HepG2 (cell line): ENCODE measurements around the gene OSBPL8. TPM values are rescaled to one million over a fixed set of nuclear protein-coding genes. Genes with fewer than 3 reads are reported as not detected.

Experiments used
- CHCHD3 ChIP-seq: sonication (generic); formaldehyde crosslinking; IDR thresholded peaks from 2 replicates; pipeline ENCODE4 v1.8.0; 2022; ENCODE audit warnings: mild to moderate bottlenecking, missing genetic modification reagents, moderate library complexity
- DBP ChIP-seq: sonication (generic); formaldehyde crosslinking; IDR thresholded peaks from 2 replicates; pipeline ENCODE4 v1.4.0; 2020; ENCODE audit warnings: missing genetic modification reagents; ENCODE audit errors: not compliant biosample characterization
- ELF1 ChIP-seq: sonication (generic); formaldehyde crosslinking; IDR thresholded peaks from 2 replicates; pipeline ENCODE4 v1.4.0; 2020; ENCODE audit warnings: missing genetic modification reagents
- FOSL2 ChIP-seq: sonication (generic); formaldehyde crosslinking; IDR thresholded peaks from 2 replicates; pipeline ENCODE4 v1.4.0; 2020; ENCODE audit warnings: missing genetic modification reagents
- FOXK2 ChIP-seq: fragments of 450-650 bp; IDR thresholded peaks from 2 replicates; pipeline ENCODE4 v1.6.1; 2016
- NCOA5 ChIP-seq: sonication (generic); formaldehyde crosslinking; IDR thresholded peaks from 2 replicates; pipeline ENCODE4 v1.4.0; 2020; ENCODE audit warnings: missing genetic modification reagents
- RFX5 ChIP-seq: IDR thresholded peaks from 2 replicates; pipeline ENCODE4 v1.6.1; 2011; ENCODE audit warnings: low read depth, low read length, improper control_type of control experiment
- SP2 ChIP-seq: sonication (generic); formaldehyde crosslinking; IDR thresholded peaks from 2 replicates; pipeline ENCODE4 v1.5.1; 2020; ENCODE audit warnings: mild to moderate bottlenecking, missing genetic modification reagents
- SRSF4 ChIP-seq: fragments of 200-400 bp; formaldehyde crosslinking; IDR thresholded peaks from one replicate; pipeline ENCODE4 v1.6.1; 2018; ENCODE audit warnings: mild to moderate bottlenecking, low read depth, low read length, moderate library complexity; ENCODE audit not compliant: poor library complexity, severe bottlenecking
- THRA ChIP-seq: sonication (generic); formaldehyde crosslinking; IDR thresholded peaks from 2 replicates; pipeline ENCODE4 v1.4.0; 2020; ENCODE audit warnings: missing genetic modification reagents, borderline replicate concordance
- TP53 ChIP-seq: sonication (generic); formaldehyde crosslinking; conservative IDR thresholded peaks from 2 replicates; pipeline ENCODE4 v1.4.0; 2020; ENCODE audit warnings: missing genetic modification reagents
- TRIM24 ChIP-seq: sonication (generic); formaldehyde crosslinking; IDR thresholded peaks from 2 replicates; pipeline ENCODE4 v1.8.0; 2022; ENCODE audit warnings: mild to moderate bottlenecking, missing genetic modification reagents
- ZFP36 ChIP-seq: fragments of 150-350 bp; IDR thresholded peaks from 2 replicates; pipeline ENCODE4 v1.6.1; 2018; ENCODE audit warnings: borderline replicate concordance, low read length, low read depth; ENCODE audit not compliant: partially characterized antibody
- ZHX1 ChIP-seq: sonication (generic); formaldehyde crosslinking; IDR thresholded peaks from 2 replicates; pipeline ENCODE4 v1.8.1; 2022; ENCODE audit warnings: low read depth, mild to moderate bottlenecking, missing genetic modification reagents
- ZMAT3 ChIP-seq: sonication (generic); formaldehyde crosslinking; conservative IDR thresholded peaks from 2 replicates; pipeline ENCODE4 v1.7.0; 2021; ENCODE audit warnings: missing genetic modification reagents
- ZNF225 ChIP-seq: sonication (generic); formaldehyde crosslinking; IDR thresholded peaks from 2 replicates; pipeline ENCODE4 v1.4.0; 2020; ENCODE audit warnings: mild to moderate bottlenecking, missing genetic modification reagents
- ZNF280D ChIP-seq: sonication (generic); formaldehyde crosslinking; IDR thresholded peaks from 2 replicates; pipeline ENCODE4 v1.5.1; 2020; ENCODE audit warnings: mild to moderate bottlenecking, missing genetic modification reagents
- ZNF431 ChIP-seq: sonication (generic); formaldehyde crosslinking; IDR thresholded peaks from 2 replicates; pipeline ENCODE4 v1.9.0; 2022; ENCODE audit warnings: missing genetic modification reagents, low read depth, mild to moderate bottlenecking, borderline replicate concordance
- ZNF589 ChIP-seq: sonication (generic); formaldehyde crosslinking; conservative IDR thresholded peaks from 2 replicates; pipeline ENCODE4 v1.8.0; 2022; ENCODE audit warnings: mild to moderate bottlenecking, moderate library complexity, missing genetic modification reagents
- ZNF768 ChIP-seq: sonication (generic); formaldehyde crosslinking; IDR thresholded peaks from 2 replicates; pipeline ENCODE4 v1.4.0; 2020; ENCODE audit warnings: missing genetic modification reagents
- polyA plus RNA-seq, 8 experiments: library from polyadenylated mRNA; depleted of rRNA in 3 of 8; stranded (reverse) in 7 of 8; unstranded in 1 of 8; fragments of >200 nt; fragmentation: Illumina TruSeq in 4 of 8; extraction: Trizol in 4 of 8; gene quantifications; 2 replicates each; pipeline versions ENCODE4 v1.2.1 to v1.2.3, GENCODE V29; 2011 to 2016; ENCODE audit warnings: low read depth in 4 of 8, missing spikeins in 1 of 8, mixed read lengths in 1 of 8; ENCODE audit not compliant: insufficient read depth in 1 of 8
- total RNA-seq, 5 experiments: library from RNA; depleted of rRNA; stranded (reverse); fragments of >200 nt; fragmentation: Illumina TruSeq; extraction: Trizol; gene quantifications; 2 replicates each; pipeline ENCODE4 v1.2.3, GENCODE V29; 2016; ENCODE audit warnings: low read depth in 1 of 5

The OSBPL8 gene
- total and polyA plus RNA-seq, 2 of the 13 experiments (the other 11 are each of a cell fraction or from before 2014, with no cell fraction given) = 11.0 to 33.9 TPM

- TF ChIP-seq NCOA5 (CRISPR knock-in tag) = no peak
- 0 out of 2 replicates have a peak, but pooled peaks have one; percentile 27 for TF ChIP-seq ZMAT3
- no peak for TF ChIP-seq THRA (CRISPR knock-in tag)
- peak; percentile 54; the same call in 1 of the 2 replicates for TF ChIP-seq ZNF768 (CRISPR knock-in tag)
- TF ChIP-seq SP2 (CRISPR knock-in tag) = peak; percentile 89
- no peak for TF ChIP-seq SRSF4
- TF ChIP-seq ZFP36 = no peak
- TF ChIP-seq DBP = no peak
- TF ChIP-seq FOSL2 (CRISPR knock-in tag) = 0 out of 2 replicates have a peak, but pooled peaks have one; percentile 32
- TF ChIP-seq ZNF280D (CRISPR knock-in tag) = no peak
- peak; percentile 71; the same call in 1 of the 2 replicates for TF ChIP-seq TP53
- TF ChIP-seq ELF1 (CRISPR knock-in tag) = peak; percentile 94
- no peak for TF ChIP-seq TRIM24 (CRISPR knock-in tag)
- no peak for TF ChIP-seq ZNF589 (CRISPR knock-in tag)
- TF ChIP-seq ZNF431 = no peak
- TF ChIP-seq FOXK2 = no peak
- TF ChIP-seq CHCHD3 (CRISPR knock-in tag) = no peak
- peak; percentile 55; the same call in 1 of the 2 replicates for TF ChIP-seq ZNF225 (CRISPR knock-in tag)
- TF ChIP-seq RFX5 = no peak
- TF ChIP-seq ZHX1 (CRISPR knock-in tag) = no peak; the same call in 1 of the 2 replicates
These were observed 211.3 kb downstream of the OSBPL8 start, which contains the start of gene BBS10 (continued) for GRCh38 chr12:76348079-76348901.
